Right lung (tissue), 5 donors: ENCODE results near the gene TOB1. TPM values are rescaled to one million over a fixed set of nuclear protein-coding genes. Genes with fewer than 3 reads are reported as not detected.

Source experiments
- DNase-seq, 2 donors: peaks; one replicate each; pipeline ENCODE4 v3.0.0-alpha.2; 2013
- polyA plus RNA-seq, 5 donors: library from polyadenylated mRNA; unstranded; fragments of 120-200 nt; gene quantifications; one replicate each; pipeline versions ENCODE4 v1.2.1 to v1.2.3, GENCODE V29; 2013; ENCODE audit warnings: inconsistent platforms in 1 of 5, low replicate concordance in 1 of 5; ENCODE audit not compliant: insufficient read length in 5 of 5, insufficient read depth in 1 of 5

The TOB1 gene
- polyA plus RNA-seq, 5 donors = 20.1 to 31.3 (median 31.1) TPM

DNA sequence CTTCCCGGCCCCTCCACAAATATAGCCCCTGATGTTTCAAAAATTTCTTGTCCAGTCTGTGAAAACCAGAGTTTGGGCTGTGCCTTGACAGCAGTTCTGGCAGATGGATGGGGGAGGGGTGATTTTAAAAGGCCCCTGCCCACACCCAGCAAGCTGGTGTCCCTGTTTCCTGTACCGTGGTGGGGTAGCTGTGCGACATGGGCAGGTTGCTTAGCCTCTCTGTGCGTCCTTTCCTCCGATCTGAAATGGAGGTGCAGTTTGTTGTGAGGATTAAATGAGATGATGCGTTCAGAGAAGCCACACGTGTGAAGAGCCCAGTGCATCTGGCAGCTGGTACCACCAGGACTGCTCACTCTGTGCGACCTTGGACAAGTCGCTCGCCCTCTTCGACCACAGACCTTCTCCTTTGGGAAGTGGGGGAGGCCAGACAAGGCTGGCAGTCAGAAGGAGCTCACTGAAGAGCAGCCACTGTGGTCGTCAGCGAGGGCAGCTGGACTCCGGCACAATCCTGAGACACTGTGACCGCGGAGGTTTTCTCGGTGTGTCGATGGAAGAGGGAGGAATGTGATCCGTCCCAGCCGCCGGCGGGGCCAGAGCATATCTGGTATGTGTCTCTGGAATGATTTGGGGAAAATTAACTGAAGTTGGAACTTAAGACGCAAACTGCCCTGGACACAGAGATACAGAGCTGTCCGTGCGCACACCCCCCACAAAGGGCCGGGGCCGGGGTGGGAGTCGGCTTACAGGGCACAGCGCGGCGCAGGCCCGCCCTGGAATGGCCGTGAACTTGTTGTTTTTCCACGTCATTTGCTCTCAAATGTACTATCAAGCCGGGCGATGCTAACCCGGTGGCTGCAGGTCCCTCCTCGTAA, 31.5 kb downstream of the TOB1 start:
- DNase-seq = peak in 1 of 2 donors; percentile 48

DNA sequence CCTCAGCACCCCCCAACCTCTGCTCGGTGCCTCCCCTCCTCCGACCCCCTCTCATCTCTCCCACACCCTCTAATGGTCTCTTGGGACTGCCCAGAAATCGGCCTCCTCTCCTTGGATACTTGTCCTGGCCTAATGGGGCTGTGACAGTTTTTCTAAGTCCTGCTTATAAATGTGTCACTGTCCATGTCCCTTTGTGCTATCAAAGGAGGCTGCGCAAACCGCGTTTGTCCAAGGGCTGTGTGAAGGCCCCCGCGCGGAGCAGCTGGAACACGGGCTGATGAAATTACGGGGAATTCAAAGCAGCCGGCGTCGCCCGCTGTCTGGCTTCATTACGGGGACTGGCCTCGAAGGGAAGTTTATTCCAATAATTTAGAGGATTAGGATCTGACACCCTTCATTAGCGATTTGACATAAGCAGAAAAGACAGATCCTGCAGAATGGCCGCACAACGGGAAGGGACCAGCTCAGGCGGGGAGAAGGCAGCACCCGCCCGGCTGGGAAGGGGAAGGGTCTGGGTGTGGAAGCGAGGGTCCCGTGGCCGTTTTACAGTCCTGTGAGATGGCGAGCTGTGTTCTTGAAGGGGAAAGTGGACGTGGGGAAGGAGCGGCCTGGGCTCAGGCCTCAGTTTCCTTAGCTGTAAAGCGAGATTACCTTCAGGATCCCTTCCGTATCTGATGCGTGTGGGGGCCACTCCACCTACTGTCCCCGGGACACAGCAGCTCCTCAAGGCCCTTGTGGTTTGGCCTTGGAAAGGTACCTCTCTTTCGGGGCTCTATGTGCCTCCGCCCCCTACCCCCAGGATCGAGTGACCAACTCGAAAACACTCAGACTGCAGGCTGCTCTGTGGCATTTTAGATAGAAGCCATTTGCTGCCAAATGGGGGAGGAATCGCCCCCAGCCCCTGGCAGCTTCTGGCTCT, 32.4 kb downstream of the TOB1 start:
- no peak for DNase-seq

DNA sequence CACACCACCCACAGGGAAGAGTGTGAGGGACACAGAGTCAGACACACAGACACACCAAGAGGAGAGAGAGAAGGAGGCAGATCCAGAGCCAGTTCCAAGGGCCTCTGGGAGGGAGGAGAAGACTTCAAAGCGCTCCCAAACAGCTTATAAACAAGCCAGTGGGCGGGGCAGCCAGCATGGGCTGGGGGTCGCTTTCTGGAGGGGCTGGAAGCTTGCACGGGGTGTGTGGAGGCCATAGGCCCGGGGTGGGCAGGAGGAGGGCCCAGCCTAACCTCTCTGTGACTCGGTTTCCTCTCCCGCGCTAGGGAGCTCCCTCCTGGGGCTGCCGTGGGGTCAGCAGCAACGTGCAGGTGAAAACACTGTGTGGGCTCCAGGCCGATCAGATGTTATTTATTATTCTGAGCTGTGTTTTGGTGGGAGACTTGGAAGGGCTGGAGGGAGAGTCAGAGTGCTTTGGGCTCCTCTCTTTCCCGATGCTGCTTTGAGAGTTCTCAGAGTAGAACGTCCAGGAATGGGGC, 33.2 kb downstream of the TOB1 start:
- DNase-seq = no peak

DNA sequence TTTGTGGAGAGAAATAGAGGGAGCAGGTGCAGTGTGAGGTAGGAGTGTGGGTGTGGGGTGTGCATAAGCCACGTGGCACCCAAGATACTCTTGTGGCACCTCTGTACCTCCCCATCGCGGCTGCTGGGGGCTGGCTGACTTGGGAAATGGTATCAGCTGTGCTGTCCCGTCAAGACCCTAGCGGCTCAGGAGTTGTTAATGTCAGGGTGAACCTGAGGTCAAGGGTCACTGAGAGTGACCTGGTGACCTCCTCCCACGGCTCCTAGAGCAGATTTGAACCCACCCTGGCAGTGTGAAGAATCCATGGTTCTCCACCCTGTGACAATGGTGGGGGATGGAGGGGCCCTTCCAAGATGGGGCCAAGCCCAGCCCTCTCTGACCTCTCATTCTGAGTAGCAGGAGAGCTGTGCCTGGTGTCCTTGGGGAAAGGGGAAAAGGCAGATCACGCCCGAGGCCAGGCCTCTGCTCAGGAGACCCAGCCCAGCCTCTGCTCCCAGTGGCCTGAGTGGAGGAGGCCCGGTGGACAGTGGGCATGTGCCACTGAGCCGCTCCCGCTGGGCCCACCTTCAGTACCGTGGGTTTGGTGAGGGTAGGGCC, 33.8 kb downstream of the TOB1 start:
- DNase-seq = no peak

DNA sequence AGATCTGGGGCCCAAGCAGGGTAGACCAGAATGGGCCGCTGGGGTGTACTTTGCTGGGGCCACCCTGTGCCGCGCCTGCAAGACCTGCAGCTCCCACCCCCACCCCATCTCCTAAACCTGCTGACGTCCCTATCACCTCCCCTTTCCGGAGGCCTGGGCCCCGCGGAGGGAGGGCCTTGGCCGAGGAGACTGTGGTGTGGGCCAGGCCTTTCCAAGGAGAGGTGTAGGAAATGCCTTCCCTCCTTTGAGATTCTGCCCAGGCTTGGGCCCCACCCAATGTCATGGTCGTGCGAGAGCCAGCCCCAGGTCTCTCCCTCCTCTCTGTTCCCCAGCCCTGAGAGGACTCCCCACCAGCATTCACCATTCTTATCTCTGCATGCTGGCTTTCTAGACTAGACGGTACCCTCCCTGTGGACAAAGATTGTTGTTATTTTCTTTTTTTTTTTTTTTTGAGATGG, 34.7 kb downstream of the TOB1 start:
- DNase-seq = no peak

DNA sequence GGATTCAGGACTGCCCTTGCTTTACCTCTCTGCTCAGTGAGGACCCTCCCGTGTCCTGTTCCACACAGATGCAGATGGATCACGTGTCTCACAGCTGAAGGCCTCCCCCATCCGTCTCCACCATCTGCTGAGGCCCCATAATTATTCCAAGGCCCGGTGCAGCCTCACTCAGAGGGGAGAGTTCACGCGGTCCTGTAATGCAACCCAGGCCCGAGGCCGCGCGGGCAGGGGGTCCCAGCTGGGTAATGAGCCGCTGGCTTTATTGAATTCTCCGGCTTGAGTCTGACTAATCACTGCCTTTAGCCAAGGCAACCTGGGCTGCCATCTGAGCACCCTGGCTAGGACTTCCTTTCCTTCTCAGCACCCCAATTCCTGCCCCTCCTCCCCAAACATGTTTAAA, 35.2 kb downstream of the TOB1 start:
- DNase-seq = no peak

DNA sequence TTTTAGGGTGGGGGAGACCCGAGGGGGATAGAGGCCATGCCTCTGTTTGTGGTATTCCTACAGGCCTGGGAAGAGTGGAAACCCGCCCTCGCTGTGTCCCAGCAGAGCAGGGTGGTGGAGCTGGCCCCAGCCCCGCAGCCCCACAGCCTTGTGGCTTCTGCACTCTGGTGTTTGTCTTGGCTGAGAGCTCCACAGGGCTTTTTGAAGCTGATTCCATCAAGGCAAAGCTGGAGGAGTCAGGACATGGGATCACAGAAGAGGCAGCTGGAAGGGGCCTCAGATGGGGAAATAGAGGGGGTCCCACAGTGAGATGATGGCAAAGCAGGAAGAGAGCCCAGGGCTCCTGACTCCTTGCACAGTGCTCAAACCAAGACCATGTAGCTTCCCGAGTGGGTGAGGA, 35.8 kb downstream of the TOB1 start:
- no peak for DNase-seq

DNA sequence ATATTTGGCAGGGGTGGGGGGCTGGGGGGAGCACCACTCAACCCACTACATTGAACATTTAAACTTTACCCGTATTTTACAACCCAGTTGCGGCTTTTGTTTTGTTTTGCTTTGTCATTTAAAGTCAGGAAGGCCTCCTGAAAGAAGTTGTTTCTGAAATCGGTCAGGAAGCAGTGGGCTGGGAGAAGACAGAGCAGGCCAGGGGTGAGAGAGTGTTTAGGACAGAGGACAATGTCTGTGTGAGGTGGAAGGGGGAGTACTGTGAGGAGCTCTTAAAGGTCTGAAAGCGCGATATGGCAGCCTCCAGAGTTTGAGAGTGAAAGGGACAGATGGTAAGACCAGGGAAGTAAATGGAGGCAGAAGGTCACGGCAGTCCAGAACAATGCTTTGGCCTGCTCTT, 36.8 kb downstream of the TOB1 start:
- DNase-seq = no peak

DNA sequence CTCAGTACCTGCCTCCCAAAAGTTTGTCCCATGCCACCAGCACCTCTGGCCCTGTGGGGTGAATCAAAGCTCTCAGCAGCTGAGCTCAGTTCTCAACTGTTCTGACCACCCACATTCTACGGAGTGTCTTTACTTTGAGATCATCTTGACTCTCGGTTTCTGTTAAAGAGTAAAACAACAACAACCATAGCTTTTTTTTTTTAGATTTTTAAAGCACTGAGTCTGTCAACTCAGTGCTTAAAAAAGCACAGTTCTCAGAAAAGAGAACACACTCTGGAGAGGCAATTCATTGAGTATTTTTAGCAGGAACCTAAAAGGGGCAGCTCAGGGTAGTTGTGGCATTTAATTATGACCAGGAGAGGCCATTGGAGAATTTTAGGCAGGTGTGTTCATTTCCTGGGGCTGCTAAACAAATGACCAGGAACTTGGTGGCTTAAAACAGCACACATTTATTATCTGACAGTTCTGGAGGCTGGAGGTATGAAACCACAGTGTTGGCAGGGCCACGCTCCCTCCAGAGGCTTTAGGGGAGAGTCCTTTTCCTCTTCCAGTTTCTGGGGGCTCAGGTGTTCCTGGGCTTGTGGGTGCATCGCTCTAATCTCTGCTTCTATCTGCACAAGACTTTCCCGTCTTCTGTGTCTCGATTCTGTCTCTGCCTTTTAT, 37.5 kb downstream of the TOB1 start:
- no peak for DNase-seq

DNA sequence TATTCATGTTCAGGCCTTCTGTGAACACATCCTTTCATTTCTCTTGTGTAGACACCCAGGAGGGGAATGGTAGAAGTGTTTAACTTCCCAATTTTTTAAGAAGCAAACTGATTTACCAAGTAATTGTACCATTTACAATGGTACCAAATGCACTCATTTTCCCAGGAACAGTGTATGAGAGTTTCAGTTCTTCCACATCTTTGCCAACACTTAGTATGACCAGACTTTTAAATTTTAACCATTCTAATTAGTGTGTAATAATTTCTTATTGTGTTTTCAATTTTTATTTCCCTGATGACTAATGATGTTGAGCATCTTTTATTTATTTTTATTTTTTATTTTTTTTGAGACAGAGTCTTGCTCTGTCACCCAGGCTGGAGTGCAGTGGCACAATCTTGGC, 41.0 kb downstream of the TOB1 start:
- DNase-seq = no peak

DNA sequence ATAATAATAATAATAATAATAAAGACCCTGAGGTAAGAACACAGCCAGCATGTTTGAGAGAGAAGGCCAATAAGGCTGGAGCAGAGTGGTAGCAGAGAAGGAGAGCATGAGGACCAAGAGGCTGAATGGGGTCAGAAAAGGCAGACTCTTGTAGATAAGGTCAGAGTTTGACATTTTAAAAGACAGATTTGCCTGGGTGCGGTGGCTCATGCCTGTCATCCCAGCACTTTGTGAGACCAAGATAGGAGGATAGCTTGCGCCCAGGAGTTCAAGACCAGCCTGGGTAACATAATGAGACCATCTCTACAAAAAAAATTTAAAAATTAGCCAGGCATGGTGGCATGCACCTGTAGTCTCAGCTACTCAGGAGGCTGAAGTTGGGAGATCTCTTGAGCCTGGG, 41.7 kb downstream of the TOB1 start:
- DNase-seq = no peak

DNA sequence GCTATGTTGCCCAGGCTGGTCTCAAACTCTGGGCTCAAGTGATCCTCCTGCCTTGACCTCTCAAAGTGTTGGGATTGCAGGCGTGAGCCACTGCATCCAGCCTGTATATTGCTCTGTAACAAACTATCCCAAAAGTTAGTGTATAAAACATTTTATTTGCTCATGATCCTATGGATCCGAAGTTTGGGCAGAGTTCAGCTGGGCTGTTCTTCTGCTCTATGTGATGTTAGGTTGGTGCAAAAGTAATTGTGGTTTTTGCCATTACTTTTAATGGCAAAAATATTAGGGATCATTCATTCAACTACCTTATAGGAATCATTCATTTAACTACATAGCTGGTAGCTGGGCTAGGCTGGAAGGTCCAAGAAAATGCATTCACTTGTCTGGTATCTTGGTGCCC, 43.6 kb downstream of the TOB1 start:
- DNase-seq = no peak

DNA sequence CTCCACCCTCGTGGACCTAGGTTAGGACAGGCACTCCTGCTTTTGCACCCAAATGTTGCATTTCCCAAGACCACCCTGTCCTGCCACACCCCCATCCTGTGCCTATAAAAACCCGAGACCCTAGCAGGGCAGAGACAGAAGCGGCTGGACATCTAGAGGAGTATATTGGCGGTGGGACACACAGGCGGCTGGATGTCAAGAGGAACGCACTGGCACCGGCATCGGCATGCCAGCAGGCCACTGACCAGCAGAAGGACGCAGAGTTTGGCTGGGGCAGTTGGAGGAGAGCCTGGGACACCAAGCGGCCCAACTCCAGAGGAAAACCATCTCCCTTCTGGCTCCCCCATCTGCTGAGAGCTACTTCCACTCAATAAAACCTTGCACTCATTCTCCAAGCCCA, 45.5 kb downstream of the TOB1 start:
- no peak for DNase-seq

DNA sequence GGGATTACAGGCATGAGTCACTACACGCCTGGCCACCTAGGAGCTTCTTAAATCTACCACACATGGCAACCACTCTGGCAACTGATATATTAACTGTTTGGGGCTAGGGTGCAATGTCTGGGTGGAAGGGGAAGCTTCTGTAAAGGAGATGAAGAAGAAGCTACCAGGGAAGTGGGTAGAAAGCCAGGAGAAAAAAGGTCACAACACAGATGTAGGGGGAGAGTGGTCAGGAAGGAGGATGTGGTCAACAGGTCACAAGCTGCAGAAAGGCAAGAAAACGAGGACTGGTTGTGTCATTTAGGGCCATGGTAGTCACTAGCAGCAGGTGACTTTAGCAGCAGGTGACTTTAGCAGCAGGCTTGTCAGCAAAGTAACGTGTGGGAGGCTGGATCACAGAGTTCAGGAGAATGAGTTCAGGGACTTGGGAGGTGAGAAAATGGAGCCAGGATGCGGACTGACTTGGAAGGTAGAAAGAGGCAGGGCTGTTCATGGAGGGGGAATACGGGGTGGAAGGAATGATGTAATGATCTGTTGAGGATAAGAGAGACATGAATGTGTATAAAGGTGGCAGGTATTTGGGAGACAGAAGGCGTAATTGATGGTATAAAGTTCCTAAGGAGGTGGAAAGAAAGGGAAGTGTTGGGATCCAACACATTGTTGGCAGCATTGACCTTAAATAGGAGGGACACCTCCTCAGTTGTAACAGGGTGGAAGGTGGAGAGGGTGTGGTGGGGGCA, 47.1 kb downstream of the TOB1 start:
- no peak for DNase-seq

DNA sequence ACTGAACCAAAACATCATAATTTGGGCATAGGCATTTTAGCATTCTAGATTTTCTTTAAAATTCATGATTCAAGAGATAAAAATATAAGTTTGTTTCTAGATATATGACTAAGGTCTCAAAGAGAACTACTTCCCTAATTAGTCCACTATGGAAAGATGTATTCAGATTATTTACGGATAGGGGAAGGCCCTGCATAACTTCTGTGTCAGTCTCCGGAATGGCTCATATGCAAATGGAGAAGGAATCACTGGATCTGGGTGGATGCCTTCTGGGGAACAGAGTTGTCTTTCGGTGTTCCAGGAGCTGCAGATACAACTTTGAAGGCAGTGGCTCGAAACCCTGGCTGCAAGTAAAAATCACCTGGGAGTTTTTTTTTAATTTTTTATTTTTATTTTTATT, 47.9 kb downstream of the TOB1 start:
- DNase-seq = no peak

DNA sequence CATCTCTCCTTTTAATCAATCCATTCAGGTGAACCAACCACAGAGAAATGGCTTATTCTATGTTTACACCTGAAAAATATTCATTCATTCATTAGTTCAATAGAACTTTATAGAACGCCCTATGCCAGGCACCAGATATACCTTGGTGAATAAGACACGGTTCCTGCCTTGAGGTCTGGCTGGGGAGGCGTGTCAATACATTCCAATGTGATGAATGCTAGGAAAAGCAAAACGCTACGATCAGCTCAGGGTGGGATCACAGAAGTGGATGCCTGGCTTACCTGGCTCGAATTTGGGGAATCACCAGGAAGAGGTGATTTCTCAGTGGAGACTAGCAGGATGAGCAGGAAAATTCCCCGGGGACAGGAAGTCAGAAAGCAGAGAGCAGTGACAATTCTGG, 48.3 kb downstream of the TOB1 start:
- no peak for DNase-seq

DNA sequence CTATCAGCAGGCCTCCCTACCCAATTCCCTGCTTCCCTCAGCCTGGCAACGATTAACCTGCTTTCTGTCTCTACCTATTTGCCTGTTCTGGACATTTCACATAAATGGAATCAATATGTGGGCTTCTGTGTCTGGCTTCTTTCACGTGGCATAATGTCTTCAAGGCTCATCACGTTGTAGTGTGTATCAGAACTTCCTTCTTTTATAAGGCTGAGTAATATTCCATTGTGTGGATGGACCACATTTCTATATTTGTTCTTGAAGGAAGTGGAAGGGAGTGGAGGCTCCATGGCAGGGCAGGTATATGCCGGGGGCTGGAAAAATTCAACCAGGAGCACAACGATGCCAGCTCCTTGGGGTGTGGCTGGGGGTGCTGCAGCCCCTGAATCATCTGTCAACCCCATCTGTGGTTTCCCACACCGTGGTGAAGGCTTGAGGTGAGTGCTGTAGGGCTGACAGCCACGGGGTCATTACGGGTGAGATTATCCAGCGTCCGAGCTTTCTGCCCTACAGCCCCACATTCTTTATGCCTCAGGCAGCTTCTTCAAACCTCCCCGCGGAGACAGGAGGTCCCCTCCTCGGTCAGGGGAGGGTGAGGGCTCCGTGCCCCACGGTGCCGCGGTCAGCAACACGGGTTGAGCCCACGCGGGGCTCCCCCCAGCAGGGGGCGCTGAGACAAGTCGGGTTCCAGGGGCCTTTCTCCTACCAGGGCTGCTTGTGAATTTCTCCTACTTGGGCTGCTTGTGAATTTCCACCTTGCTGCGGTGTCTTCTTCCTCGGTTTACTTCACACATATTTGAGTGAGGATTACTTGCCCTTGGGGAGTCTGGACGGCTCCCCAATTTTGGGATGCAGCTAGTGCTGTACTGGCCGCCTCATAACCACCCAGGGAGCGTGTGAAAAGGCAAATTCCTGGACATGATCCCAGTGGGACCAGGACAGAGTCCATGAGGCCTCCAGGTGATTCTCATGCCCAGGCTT, 49.1 kb downstream of the TOB1 start:
- no peak for DNase-seq

DNA sequence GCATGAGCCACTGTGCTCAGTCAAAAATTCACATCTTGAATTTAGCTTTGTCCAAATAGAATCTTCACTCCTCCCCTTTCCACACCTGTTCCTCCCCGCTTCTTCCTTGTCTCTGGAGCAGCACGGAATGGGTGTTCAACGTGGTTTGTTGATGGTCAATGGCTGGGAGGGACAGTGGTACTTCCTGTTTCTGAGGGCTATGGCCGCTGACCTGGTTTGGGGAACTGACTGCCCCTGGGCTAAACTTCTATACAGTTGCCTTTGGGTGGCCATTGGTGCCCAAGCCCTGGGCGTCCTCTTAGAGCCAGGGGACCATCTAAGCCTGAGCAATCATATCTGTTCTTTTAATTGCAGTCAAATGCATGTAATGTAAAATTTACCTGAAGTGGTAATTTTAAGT, 49.9 kb downstream of the TOB1 start:
- DNase-seq = no peak

DNA sequence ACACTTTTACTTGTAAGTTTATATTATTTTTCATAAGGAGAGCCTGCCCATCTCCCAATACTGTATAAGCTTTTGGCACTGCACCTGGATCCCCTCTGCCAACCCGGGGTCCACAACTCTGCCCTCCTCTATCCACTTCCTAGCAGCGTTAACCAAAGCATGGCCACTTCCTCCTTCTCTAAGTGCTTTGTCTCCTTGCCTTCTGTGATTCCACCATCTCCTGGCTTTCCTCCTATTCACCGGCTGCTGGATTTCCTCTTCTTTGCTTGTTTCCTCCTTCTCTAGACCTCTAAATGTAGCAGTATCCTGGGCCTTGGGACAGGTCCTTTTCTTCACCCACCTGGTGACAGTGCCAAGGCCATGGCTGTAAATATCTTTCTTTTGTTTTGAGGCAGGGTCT, 50.8 kb downstream of the TOB1 start:
- DNase-seq = no peak

DNA sequence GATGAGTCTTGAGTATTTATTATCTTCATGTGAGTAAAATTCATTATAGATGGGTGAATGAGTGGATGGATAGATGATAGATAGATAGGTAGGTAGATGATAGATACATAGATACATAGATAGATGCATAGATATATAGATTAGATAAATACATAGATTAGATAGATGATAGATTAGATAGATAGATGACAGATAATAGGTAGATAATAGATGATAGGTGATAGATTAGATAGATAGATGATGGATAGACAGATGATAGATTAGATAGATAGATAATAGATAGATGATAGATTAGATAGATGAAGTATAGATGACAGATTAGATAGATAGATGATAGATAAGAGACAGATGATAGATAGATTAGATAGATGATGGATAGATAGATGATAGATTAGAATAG, 52.6 kb downstream of the TOB1 start:
- no peak for DNase-seq
